IMR-90 (cell line): Measurements from ENCODE around the gene CTIF. TPM values are rescaled to one million over a fixed set of nuclear protein-coding genes. Genes with fewer than 3 reads are reported as not detected.

ENCODE experiments used
- ATAC-seq: fragments of 200-7000 bp; cut with Tn5 transposase; 2 replicates; pipeline ENCODE4 v1.9.1; 2020; ENCODE audit warnings: low read depth, mild to moderate bottlenecking, moderate library complexity
- BruUV-seq: library from RNA; stranded (reverse); fragments of 400-500 nt; replicated peaks from 2 replicates; lab custom pipeline; 2021; lab: Mats Ljungman, UMichigan
- CTCF ChIA-PET: fragments of 300-600 bp; formaldehyde crosslinking; extraction: SDS; loops from one replicate; lab custom pipeline; 2021; ENCODE audit warnings: antibody characterized with exemption; lab: Yijun Ruan, JAX
- POLR2A ChIA-PET: fragments of 300-600 bp; sonication (Branson Sonifier 250); formaldehyde crosslinking; loops from one replicate; lab custom pipeline; 2022; ENCODE audit warnings: antibody characterized with exemption; ENCODE audit not compliant: unreplicated experiment; lab: Charles Lee
- DNase-seq: peaks from one replicate; pipeline ENCODE4 v3.0.0; 2013
- H2AFZ ChIP-seq: replicated peaks from 2 replicates; pipeline ENCODE3; 2013; ENCODE audit warnings: low read length, mild to moderate bottlenecking; ENCODE audit not compliant: poor library complexity
- H2AK5ac ChIP-seq: 2 replicates; pipeline ENCODE4 v1.6.1; 2013; ENCODE audit warnings: low read depth, low read length, inconsistent platforms
- H2AK9ac ChIP-seq: replicated peaks from 2 replicates; pipeline ENCODE3; 2013; ENCODE audit warnings: mild to moderate bottlenecking, low read depth, low read length, moderate library complexity; ENCODE audit not compliant: poor library complexity
- H2BK120ac ChIP-seq: 2 replicates; pipeline ENCODE4 v1.6.1; 2013; ENCODE audit warnings: low read depth, low read length, inconsistent platforms
- H2BK15ac ChIP-seq: 3 replicates; pipeline ENCODE4 v1.6.1; 2013; ENCODE audit warnings: low read depth, low read length, inconsistent platforms
- H2BK20ac ChIP-seq: 2 replicates; pipeline ENCODE4 v1.6.1; 2013; ENCODE audit warnings: low read depth, mild to moderate bottlenecking, inconsistent platforms, low read length, moderate library complexity
- H2BK5ac ChIP-seq: 2 replicates; pipeline ENCODE4 v1.6.1; 2013; ENCODE audit warnings: mild to moderate bottlenecking, low read depth, low read length, inconsistent platforms; ENCODE audit not compliant: poor library complexity, severe bottlenecking
- H3K14ac ChIP-seq: replicated peaks from 2 replicates; pipeline ENCODE4 v1.6.1; 2013; ENCODE audit warnings: low read depth, low read length, inconsistent platforms
- H3K18ac ChIP-seq: 2 replicates; pipeline ENCODE4 v1.6.1; 2013; ENCODE audit warnings: low read depth, low read length, control low read depth
- H3K23ac ChIP-seq: 2 replicates; pipeline ENCODE4 v1.6.1; 2013; ENCODE audit warnings: low read depth, low read length, inconsistent platforms
- H3K27ac ChIP-seq: 2 replicates; pipeline ENCODE4 v1.5.1; 2013; ENCODE audit warnings: mild to moderate bottlenecking, control low read depth, low read length; ENCODE audit not compliant: insufficient read depth
- H3K27me3 ChIP-seq: 2 replicates; pipeline ENCODE4 v1.6.1; 2013; ENCODE audit warnings: low read length; ENCODE audit not compliant: control insufficient read depth, insufficient read depth
- H3K36me3 ChIP-seq: 2 replicates; pipeline ENCODE4 v1.6.1; 2013; ENCODE audit warnings: low read length, mixed read lengths; ENCODE audit not compliant: control insufficient read depth, insufficient read depth
- H3K4ac ChIP-seq: 2 replicates; pipeline ENCODE4 v1.6.1; 2013; ENCODE audit warnings: low read depth, low read length, inconsistent platforms
- H3K4me1 ChIP-seq: 2 replicates; pipeline ENCODE4 v1.6.1; 2013; ENCODE audit warnings: low read length, mixed read lengths; ENCODE audit not compliant: control insufficient read depth, insufficient read depth
- H3K4me2 ChIP-seq: 2 replicates; pipeline ENCODE4 v1.6.1; 2013; ENCODE audit warnings: low read depth, mild to moderate bottlenecking, control low read depth, low read length, moderate library complexity
- H3K4me3 ChIP-seq: 2 replicates; pipeline ENCODE4 v1.5.1; 2013; ENCODE audit warnings: low read depth, mild to moderate bottlenecking, control low read depth, low read length, moderate library complexity; ENCODE audit not compliant: insufficient read depth
- H3K56ac ChIP-seq: 2 replicates; pipeline ENCODE4 v1.6.1; 2013; ENCODE audit warnings: low read length, inconsistent platforms; ENCODE audit not compliant: insufficient read depth; ENCODE audit errors: extremely low read depth
- H3K79me1 ChIP-seq, 2 experiments: 2 replicates each; pipeline ENCODE4 v1.6.1; 2013; ENCODE audit warnings: low read length in 2 of 2, inconsistent platforms in 1 of 2, low read depth in 1 of 2
- H3K9ac ChIP-seq: 2 replicates; pipeline ENCODE4 v1.6.1; 2013; ENCODE audit warnings: low read depth, low read length, control low read depth
- H3K9me1 ChIP-seq: 2 replicates; pipeline ENCODE4 v1.6.1; 2013; ENCODE audit warnings: low read length, inconsistent platforms; ENCODE audit not compliant: insufficient read depth
- H3K9me3 ChIP-seq: 2 replicates; pipeline ENCODE4 v1.6.1; 2013; ENCODE audit warnings: low read length; ENCODE audit not compliant: control insufficient read depth, insufficient read depth
- H4K20me1 ChIP-seq: 2 replicates; pipeline ENCODE4 v1.6.1; 2013; ENCODE audit warnings: low read length, inconsistent platforms; ENCODE audit not compliant: insufficient read depth
- H4K5ac ChIP-seq: 2 replicates; pipeline ENCODE4 v1.6.1; 2013; ENCODE audit warnings: mild to moderate bottlenecking, low read depth, low read length, control low read depth
- H4K8ac ChIP-seq, 2 experiments: 2 replicates each; pipeline ENCODE4 v1.6.1; 2013; ENCODE audit warnings: low read depth in 2 of 2, low read length in 2 of 2, control low read depth in 1 of 2, inconsistent platforms in 1 of 2
- H4K91ac ChIP-seq: 2 replicates; pipeline ENCODE4 v1.6.1; 2013; ENCODE audit warnings: low read depth, low read length, inconsistent platforms; ENCODE audit not compliant: insufficient read depth
- CHD1 ChIP-seq: IDR thresholded peaks from 2 replicates; pipeline ENCODE4 v1.6.1; 2012; ENCODE audit warnings: low read depth, low read length, improper control_type of control experiment
- MAZ ChIP-seq: IDR thresholded peaks from 2 replicates; pipeline ENCODE4 v1.6.1; 2012; ENCODE audit warnings: low read depth, mild to moderate bottlenecking, low read length, improper control_type of control experiment, moderate library complexity, borderline replicate concordance
- WGBS, 2 experiments: methylation state at CpG; one replicate each; pipeline versions ENCODE4 v1.1.5 to v1.1.7; 2013; ENCODE audit warnings: missing lambda C conversion rate in 2 of 2; ENCODE audit not compliant: insufficient read length in 1 of 2; ENCODE audit errors: extremely low coverage in 2 of 2; 5-methylcytosine and 5-hydroxymethylcytosine counted together
- dilution Hi-C: fragments of 300-500 bp; cut with HindIII; formaldehyde crosslinking; loops from one replicate; pipeline ENCODE4 v1.14.3; 2018; ENCODE audit warnings: low sequenced_read_pairs; ENCODE audit not compliant: unreplicated experiment
- in situ Hi-C: fragments of 300-500 bp; cut with MboI; formaldehyde crosslinking; loops from 3 replicates; pipeline ENCODE4 v1.14.3; 2019; ENCODE audit warnings: low sequenced_read_pairs, inconsistent platforms, mixed read lengths
- intact Hi-C: fragments of 100-400 bp; cut with micrococcal nuclease; formaldehyde crosslinking; loops from 2 replicates; pipeline ENCODE4 v1.10.0; 2022
- polyA plus RNA-seq, 3 experiments: library from polyadenylated mRNA; depleted of rRNA; stranded (reverse); fragments of >200 nt; gene quantifications; 2 replicates each; pipeline ENCODE4 v1.2.3, GENCODE V29; 2012; ENCODE audit warnings: low replicate concordance in 1 of 3
- total RNA-seq: library from RNA; depleted of rRNA; stranded (reverse); fragments of >200 nt; gene quantifications from 2 replicates; pipeline ENCODE4 v1.2.3, GENCODE V29; 2012

Gene CTIF
- total and polyA plus RNA-seq, 2 of the 4 experiments (the other 2 are of a cell fraction) = 25.1 to 57.0 TPM

DNA sequence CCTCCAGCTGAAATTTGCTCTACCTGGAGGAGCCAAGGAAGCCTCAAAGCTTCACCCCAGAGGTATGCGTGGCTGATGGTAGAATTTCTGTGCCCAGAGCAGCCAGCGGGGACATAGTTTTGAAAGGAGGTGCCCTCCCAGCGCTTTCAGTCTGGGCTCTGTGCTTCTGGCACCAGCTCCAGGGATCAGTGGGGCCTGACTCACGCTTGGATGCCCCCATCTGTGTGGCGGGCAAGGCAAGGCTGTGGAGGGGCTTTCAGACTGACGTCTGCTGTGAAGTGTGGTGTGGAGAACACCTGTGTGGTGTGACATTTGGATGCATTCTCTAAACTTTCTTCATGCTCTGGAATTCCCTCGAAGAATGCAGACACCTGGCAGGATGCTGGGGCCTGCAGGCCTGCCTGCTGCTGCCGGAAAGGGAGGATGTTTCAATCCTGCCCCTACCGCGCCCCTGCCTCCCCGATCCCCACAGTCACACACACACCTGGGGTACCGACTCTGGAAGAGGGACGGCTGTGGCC is 84.1 kb downstream of the CTIF start:
- Histone ChIP-seq H2BK5ac (peak overlapping the region; percentile 100), H3K4me1 (peaks cover 51% of the 10 kb centered on the region), H3K9ac (peak overlapping the region; percentile 54), H3K27me3 (no peaks in the 10 kb centered on the region), H2BK120ac (peak overlapping the region; percentile 82), H3K18ac (peak overlapping the region; percentile 40), H3K79me1 (peaks cover 45 to 82% of the 10 kb centered on the region in 2 experiments), H3K9me3 (no peaks in the 10 kb centered on the region), H3K56ac (peak overlapping the region; percentile 79), H2BK20ac (peak overlapping the region; percentile 97), H2AK9ac (peak overlapping the region; percentile 78), H3K4me3 (no peak overlapping the region), H3K23ac (peak overlapping the region; percentile 96), H3K4me2 (peak overlapping the region; percentile 41), H2BK15ac (peak overlapping the region; percentile 89; the same call in 2 of the 3 replicates), H3K14ac (peak overlapping the region; percentile 95), H2AFZ (peak overlapping the region; percentile 29), H3K4ac (peak overlapping the region; percentile 91), H3K27ac (peak overlapping the region; percentile 98), H4K8ac (peak overlapping the region; percentile 59 to 88), H3K36me3 (peaks cover 12% of the 10 kb centered on the region), H4K20me1 (peaks cover 13% of the 10 kb centered on the region), H4K5ac (peak overlapping the region; percentile 38), H4K91ac (peak overlapping the region; percentile 99), H2AK5ac (peak overlapping the region; percentile 93), H3K9me1 (peaks cover 47% of the 10 kb centered on the region)
- POLR2A ChIA-PET = interaction anchor here (0.6 kb wide), 1 partner anchor 864 kb away, joined by 5 read pairs; no protein-coding TSS in a partner anchor
- dilution Hi-C loops (no loop called here), in situ Hi-C loops (no loop called here), intact Hi-C loops (no loop called here)
- CTCF ChIA-PET = interaction anchor here (0.6 kb wide), 1 partner anchor 15 kb away, joined by 3 read pairs; no protein-coding TSS in a partner anchor
- 0 out of 2 replicates have a peak, but pooled peaks have one; percentile 6 for TF ChIP-seq MAZ
- no peak for TF ChIP-seq CHD1
- ATAC-seq = peak; percentile 15
- no TSS peak for BruUV-seq
- DNase-seq = peak; percentile 61
- 96% methylated on average over 3 of the region's 13 CpGs; no CpG with 5 or more reads in 1 of the 2 experiments for WGBS, 2 experiments
